ENCODE measurements around the gene LRRC8B.
A peak's percentile ranks its signal among the peaks of the same experiment; 100 is the strongest.
"Not testable (repeated sequence)": the region's sequence is repeated elsewhere in the genome, so short reads cannot be mapped to it uniquely, and the experiment has no call there.

The LRRC8B gene

GRCh38 chr1:89587729-89588161 is 63.1 kb downstream of the LRRC8B start:
- DNase-seq = no peak

GRCh38 chr1:89588480-89588879 is 63.9 kb downstream of the LRRC8B start:
- DNase-seq = no peak

DNA sequence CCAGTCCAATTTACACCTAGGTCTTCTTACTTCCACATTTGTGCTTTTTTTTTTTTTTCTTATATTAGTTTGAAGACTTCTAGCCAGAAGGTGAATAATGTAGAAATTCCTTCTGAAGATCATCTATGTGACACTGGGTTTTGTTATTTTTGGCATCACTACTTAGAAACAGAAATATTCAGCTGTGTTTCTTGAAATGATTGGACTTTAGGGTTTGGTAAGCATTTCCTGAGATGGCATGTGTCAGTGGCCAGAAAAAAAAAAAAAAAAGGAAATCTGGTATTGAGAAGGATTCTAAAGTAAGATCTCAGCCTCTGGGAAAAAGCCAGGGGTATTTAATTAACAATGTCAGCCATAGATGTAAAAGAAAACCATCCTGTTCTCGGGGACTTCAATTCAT is 64.9 kb downstream of the LRRC8B start:
- DNase-seq = no peak

DNA sequence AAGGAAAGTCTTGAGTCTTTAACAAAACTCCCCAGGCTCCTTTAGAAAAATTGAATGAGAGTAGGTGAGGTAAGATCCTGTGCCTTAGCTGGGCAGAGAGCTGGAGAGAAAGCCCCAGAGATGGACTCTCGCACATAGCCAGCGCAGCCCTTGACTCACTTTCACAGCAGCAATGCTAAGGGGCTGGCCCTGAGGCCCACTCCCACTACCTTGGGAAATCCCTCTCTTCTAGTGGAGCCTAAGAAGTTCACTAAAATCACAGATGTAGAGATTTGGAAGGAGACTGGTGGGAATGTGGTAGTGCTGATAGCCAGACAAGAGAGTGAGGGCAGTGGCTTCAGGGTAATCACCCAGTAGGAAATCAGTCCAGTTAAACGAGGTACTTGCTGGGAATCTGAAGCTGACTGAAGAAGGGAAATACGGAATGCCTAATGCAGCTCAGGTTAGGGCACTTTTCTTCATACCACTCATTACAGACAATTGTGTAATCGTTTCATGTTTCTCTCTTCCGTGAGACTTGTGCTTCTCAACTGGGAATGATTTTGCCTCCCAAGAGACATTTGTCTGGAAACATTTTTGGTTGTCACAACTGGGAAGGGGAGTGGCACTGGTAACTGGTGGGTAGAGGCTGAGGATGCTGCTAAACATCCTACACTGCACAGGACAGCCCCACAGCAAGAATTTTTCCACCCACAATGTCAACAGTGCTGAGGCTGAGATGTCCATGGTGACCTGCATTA is 65.9 kb downstream of the LRRC8B start:
- DNase-seq = no peak

DNA sequence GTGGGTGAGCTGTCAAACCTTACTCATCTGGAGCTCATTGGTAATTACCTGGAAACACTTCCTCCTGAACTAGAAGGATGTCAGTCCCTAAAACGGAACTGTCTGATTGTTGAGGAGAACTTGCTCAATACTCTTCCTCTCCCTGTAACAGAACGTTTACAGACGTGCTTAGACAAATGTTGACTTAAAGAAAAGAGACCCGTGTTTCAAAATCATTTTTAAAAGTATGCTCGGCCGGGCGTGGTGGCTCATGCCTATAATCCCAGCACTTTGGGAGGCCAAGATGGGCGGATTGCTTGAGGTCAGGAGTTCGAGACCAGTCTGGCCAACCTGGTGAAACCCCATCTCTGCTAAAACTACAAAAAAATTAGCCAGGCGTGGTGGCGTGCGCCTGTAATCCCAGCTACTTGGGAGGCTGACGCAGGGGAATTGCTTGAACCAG is 68.3 kb downstream of the LRRC8B start:
- DNase-seq = not testable (repeated sequence)

DNA sequence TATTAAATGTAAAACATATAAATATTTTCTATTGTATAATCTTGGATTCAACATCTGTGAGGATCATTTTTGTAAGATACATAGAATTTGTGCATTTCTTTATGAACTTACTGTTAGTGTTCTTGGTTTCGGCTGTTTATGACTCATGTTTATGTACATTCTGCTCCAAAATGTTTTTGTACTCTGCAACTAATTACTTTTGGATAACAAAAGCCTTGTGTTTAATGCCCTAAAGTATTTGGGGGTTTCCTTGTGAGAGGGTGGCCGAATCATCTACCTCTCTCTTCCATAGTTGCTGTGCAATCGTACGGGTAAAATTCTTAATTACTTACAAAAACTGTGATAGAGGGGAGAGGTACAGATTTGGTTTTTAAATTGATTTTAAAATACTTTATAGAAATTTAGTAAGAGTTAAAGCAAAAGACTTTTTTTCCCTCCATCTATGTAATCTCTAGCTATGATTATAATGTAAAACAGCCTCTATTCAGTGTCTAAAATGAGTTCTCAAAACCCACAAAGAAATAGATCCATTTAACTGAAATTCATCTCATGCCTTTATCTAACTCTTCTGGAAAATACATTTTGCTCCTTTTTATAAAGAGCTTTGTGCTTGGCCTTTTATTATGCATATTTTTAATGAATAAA is 69.6 kb downstream of the LRRC8B start:
- DNase-seq = no peak

DNA sequence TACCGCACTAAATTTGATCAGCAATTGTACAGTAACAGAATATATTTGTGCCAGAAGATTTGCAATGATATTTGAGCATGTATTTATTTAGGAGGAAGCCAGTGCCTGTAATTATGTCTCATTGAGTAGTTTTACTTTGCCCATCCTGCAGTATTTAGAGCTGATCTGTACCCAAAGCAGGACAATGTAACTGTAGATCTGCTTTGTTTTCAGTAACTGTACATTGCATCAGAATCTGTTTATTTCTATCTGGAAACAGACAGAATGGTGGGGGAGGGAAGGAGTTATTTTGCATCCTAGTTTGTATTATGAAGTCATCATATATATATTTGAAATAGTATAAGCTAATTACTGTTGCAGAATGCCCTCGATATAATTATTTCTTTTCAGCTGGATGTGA is 72.1 kb downstream of the LRRC8B start:
- no peak for DNase-seq

- DNase-seq = no peak
Measured at GRCh38 chr1:89598450-89599331, 74.1 kb downstream of the LRRC8B start.

DNA sequence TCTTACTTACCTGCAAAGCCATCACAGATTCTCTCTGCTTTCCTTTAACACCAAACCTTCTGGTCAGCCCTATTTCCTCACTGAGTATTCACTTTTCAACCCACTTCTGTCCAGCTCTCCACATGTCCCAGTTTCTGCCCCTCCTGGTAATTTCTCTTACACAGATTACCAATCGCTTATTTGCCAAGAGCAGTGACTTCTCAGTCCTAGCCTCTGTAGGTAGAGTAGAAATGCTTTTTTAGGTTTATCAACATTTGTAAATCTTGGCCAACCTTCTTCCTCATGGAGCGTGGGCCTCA is 74.7 kb downstream of the LRRC8B start:
- DNase-seq = no peak

- no peak for DNase-seq
Measured at GRCh38 chr1:89600451-89601224, 76.0 kb downstream of the LRRC8B start.

- DNase-seq = peak; percentile 66
Measured at GRCh38 chr1:89602871-89603404, 78.3 kb downstream of the LRRC8B start.

GRCh38 chr1:89603651-89604413 is 79.2 kb downstream of the LRRC8B start:
- DNase-seq = peak; percentile 79

DNA sequence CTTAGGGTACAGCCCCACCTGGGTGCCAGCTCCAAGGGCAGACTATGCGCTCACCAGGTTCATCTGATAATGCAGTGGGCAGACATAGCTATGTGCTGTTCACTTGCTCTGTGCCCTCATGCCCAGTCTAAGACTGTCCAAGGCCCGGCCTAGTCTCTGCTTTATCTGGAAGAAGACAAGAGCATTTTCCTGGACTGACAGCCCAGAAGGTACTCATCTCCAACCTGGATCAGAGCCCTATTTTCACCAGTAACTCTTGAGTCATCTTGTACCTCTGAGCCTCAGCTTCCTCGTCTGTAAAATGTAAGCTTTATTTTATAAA is 79.7 kb downstream of the LRRC8B start:
- peak; percentile 67 for DNase-seq

GRCh38 chr1:89605692-89606091 is 81.1 kb downstream of the LRRC8B start:
- DNase-seq = no peak

- DNase-seq = no peak
Measured at GRCh38 chr1:89606227-89606980, 81.8 kb downstream of the LRRC8B start.

- peak; percentile 78 for DNase-seq
Measured at GRCh38 chr1:89607156-89607555, 82.5 kb downstream of the LRRC8B start.

- DNase-seq = no peak
Measured at GRCh38 chr1:89607586-89608318, 83.1 kb downstream of the LRRC8B start.

DNA sequence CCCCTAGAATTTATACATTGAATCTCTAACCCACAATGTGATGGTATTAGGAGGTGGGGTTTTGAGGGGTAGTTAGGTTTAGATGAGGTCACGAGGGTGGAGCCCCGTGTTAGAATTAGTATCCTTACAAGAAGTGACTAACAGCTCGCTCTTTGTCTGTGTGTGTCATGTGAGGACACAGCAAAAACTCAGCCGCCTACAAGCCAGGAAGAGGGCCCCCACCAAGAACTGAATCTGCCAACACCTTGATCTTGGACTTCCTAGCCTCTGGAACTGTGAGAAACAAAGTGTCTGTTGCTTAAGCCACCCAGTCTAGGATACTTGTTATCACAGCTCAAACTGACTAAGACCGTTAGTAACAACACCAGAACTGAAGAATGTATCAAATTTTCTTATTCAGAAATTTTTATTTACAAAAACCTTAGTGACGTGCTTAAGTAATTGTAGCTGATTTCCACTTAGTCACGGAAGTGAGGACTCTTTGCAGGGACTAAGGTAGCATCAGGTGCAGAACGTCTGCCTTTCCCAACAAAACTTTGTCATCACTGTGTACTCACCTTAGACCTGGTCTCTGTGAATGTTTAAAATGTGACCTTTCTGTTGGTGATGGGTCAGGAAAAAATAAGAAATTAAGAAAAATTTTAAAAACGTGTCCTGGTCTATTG is 83.8 kb downstream of the LRRC8B start:
- peak; percentile 89 for DNase-seq

GRCh38 chr1:89608984-89609725 is 84.5 kb downstream of the LRRC8B start:
- peak; percentile 86 for DNase-seq
